ENCODE results near the gene CACNA1C. TPM values are rescaled to one million over a fixed set of nuclear protein-coding genes. Genes with fewer than 3 reads are reported as not detected.

CACNA1C gene
- total RNA-seq, 1 experiment from 2014 or later: 1.1 TPM

DNA sequence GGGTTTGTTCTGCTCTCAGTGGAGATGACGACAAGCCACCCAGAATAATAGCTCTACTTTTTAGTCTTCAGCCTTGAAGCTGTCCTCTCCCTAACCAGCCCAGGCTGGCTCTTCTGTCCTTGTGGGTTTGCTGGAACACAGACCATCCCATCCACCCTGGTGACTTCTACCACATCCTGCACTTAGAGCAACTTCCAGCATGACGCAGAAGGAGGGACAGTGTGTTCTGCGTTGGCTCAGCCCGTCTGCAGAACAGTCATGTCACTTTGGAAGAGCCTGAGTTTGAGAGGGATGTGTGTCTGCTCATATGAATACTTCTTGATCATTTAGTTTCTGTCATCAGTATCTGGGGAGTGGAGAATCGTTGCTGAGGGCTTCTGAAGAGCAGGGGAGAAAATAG, 198.0 kb downstream of the CACNA1C start:
- H3K4me1 ChIP-seq (ENCODE audit: insufficient read depth, low read length): no peaks in the 10 kb centered on the region; the same call in 1 of the 2 replicates
- Mint-ChIP-seq H3K4me1 (peaks cover 22 to 27% of the 10 kb centered on the region in 2 experiments), H3K27me3 (ENCODE audit: low read depth) (no peaks in the 10 kb centered on the region), H3K36me3 (ENCODE audit: insufficient read depth in 1 of 3, low read depth in 3 of 3) (peaks cover 2 to 3% (median 2%) of the 10 kb centered on the region in 3 experiments; a peak in 6 of 7 replicates), H3K4me3 (no peak overlapping the region), H3K9me3 (peaks cover 3% of the 10 kb centered on the region in 2 experiments), H3K27ac (0 out of 7 replicates have a peak overlapping the region, but pooled peaks of 1 of the 3 experiments have one; percentile 25)
- no peak overlapping the region for H3K4ac ChIP-seq (ENCODE audit: low read depth, low read length)
- H3K23ac ChIP-seq (ENCODE audit: insufficient read length, low read depth, low read length): no peak overlapping the region
- H3K79me2 ChIP-seq (ENCODE audit: insufficient read depth, low read length): no peaks in the 10 kb centered on the region
- no peak overlapping the region for H2AK5ac ChIP-seq (ENCODE audit: insufficient read length, low read length)
- no peak overlapping the region for H4K91ac ChIP-seq (ENCODE audit: insufficient read length, low read depth, low read length)
- no peak overlapping the region for H3K27ac ChIP-seq (ENCODE audit: insufficient read length, low read depth, low read length)
- no CpG with 5 or more reads among the region's 5 CpGs for WGBS (ENCODE audit: extremely low coverage, insufficient read length, low lambda C conversion rate)
- H3K18ac ChIP-seq (ENCODE audit: insufficient read length, low read depth, low read length): no peak overlapping the region
- no peak overlapping the region for H2AFZ ChIP-seq (ENCODE audit: low read length)
- H3K9ac ChIP-seq (ENCODE audit: extremely low read depth, insufficient read length, low read length): no peak overlapping the region
- no peak overlapping the region for H2BK120ac ChIP-seq (ENCODE audit: low read depth, low read length, poor library complexity, severe bottlenecking)
- peaks cover 4% of the 10 kb centered on the region for H3K9me3 ChIP-seq (ENCODE audit: control insufficient read depth, low read depth, low read length)
- no peaks in the 10 kb centered on the region for H3K27me3 ChIP-seq (ENCODE audit: insufficient read depth, low read length)
- no peak overlapping the region for H4K8ac ChIP-seq (replicated peaks; ENCODE audit: insufficient read length, low read depth, low read length)
- no peak overlapping the region for H4K5ac ChIP-seq (ENCODE audit: insufficient read length, low read depth, low read length)
- no peak overlapping the region for H2BK12ac ChIP-seq (ENCODE audit: insufficient read length, low read depth, low read length)
- TF ChIP-seq, protein P1, sequence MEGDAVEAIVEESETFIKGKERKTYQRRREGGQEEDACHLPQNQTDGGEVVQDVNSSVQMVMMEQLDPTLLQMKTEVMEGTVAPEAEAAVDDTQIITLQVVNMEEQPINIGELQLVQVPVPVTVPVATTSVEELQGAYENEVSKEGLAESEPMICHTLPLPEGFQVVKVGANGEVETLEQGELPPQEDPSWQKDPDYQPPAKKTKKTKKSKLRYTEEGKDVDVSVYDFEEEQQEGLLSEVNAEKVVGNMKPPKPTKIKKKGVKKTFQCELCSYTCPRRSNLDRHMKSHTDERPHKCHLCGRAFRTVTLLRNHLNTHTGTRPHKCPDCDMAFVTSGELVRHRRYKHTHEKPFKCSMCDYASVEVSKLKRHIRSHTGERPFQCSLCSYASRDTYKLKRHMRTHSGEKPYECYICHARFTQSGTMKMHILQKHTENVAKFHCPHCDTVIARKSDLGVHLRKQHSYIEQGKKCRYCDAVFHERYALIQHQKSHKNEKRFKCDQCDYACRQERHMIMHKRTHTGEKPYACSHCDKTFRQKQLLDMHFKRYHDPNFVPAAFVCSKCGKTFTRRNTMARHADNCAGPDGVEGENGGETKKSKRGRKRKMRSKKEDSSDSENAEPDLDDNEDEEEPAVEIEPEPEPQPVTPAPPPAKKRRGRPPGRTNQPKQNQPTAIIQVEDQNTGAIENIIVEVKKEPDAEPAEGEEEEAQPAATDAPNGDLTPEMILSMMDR (conservative IDR thresholded peaks at IDR 0.05): no peak
- no peak overlapping the region for H2BK20ac ChIP-seq (ENCODE audit: low read depth, low read length, poor library complexity, severe bottlenecking)
- no peak overlapping the region for H3K14ac ChIP-seq (ENCODE audit: insufficient read depth, low read length)
- no peak overlapping the region for H3T11ph ChIP-seq (ENCODE audit: low read length)
- no peaks in the 10 kb centered on the region for H3K23me2 ChIP-seq (ENCODE audit: insufficient read length, low read depth, low read length, poor library complexity, severe bottlenecking)
- no peak for DNase-seq
- no peak overlapping the region for H3K4me2 ChIP-seq (ENCODE audit: insufficient read depth, insufficient read length, low read length)
- no peak overlapping the region for H3K56ac ChIP-seq (ENCODE audit: insufficient read length, low read depth, low read length)
- H4K20me1 ChIP-seq (ENCODE audit: control insufficient read depth, insufficient read depth, insufficient read length): peaks cover 2% of the 10 kb centered on the region
- no peaks in the 10 kb centered on the region for H3K79me1 ChIP-seq (ENCODE audit: insufficient read depth, low read depth, low read length, poor library complexity, severe bottlenecking)
- H2BK5ac ChIP-seq (ENCODE audit: insufficient read length, low read length): no peak overlapping the region
- H2BK15ac ChIP-seq (ENCODE audit: low read depth, low read length): no peak overlapping the region

All from H9 (cell line).